NCI-H2107 treated with DMSO at 0.1 percent for 48 hours (cell line): ENCODE measurements around the gene NUP188.
A peak's percentile ranks its signal among the peaks of the same experiment; 100 is the strongest.

Experiments used
- DNase-seq: peaks from one replicate; lab custom pipeline; 2025; ENCODE audit not compliant: unreplicated experiment; lab: John Stamatoyannopoulos, UW

Gene NUP188

GRCh38 chr9:128947527-128948301 lies at the start of gene NUP188, which contains the start of gene DOLK:
Gene NUP188, plus strand, starts transcription at chr9:128947699. Its CDS starts 21 bp downstream, at chr9:128947720.
Gene DOLK, minus strand, starts transcription at chr9:128947603. Its CDS starts 300 bp downstream, at chr9:128947303.
- DNase-seq, result peak; percentile 58

GRCh38 chr9:128898382-128898781 lies 49.1 kb upstream of the NUP188 start:
- DNase-seq, result no peak

GRCh38 chr9:128898845-128899565 lies 48.5 kb upstream of the NUP188 start:
- DNase-seq, result no peak

GRCh38 chr9:128899566-128900322 lies 47.8 kb upstream of the NUP188 start:
- DNase-seq, result no peak

- no peak for DNase-seq
Measured at GRCh38 chr9:128901379-128901778, 46.1 kb upstream of the NUP188 start.

- no peak for DNase-seq
Measured at GRCh38 chr9:128901822-128902221, 45.7 kb upstream of the NUP188 start.

- peak; percentile 22 for DNase-seq
Measured at GRCh38 chr9:128902351-128903078, 45.0 kb upstream of the NUP188 start.

GRCh38 chr9:128903079-128903461 lies 44.4 kb upstream of the NUP188 start:
- DNase-seq, result no peak

- no peak for DNase-seq
Measured at GRCh38 chr9:128903871-128904620, 43.5 kb upstream of the NUP188 start.

- no peak for DNase-seq
Measured at GRCh38 chr9:128905964-128906363, 41.5 kb upstream of the NUP188 start.

- DNase-seq, result no peak
Measured at GRCh38 chr9:128906741-128907140, 40.8 kb upstream of the NUP188 start.

GRCh38 chr9:128908372-128908771 lies 39.1 kb upstream of the NUP188 start:
- no peak for DNase-seq

- DNase-seq, result no peak
Measured at GRCh38 chr9:128909859-128910258, 37.6 kb upstream of the NUP188 start.

- DNase-seq, result no peak
Measured at GRCh38 chr9:128910906-128911305, 36.6 kb upstream of the NUP188 start.

GRCh38 chr9:128911529-128912035 lies 35.9 kb upstream of the NUP188 start:
- DNase-seq, result no peak

- DNase-seq, result no peak
Measured at GRCh38 chr9:128912270-128912853, 35.1 kb upstream of the NUP188 start.

- no peak for DNase-seq
Measured at GRCh38 chr9:128913048-128913900, 34.2 kb upstream of the NUP188 start.

GRCh38 chr9:128913995-128914772 lies 33.3 kb upstream of the NUP188 start:
- DNase-seq, result no peak
